NB4 (cell line): ENCODE measurements around the gene MIEF1.

ENCODE experiments used
- POLR2A ChIP-seq: IDR thresholded peaks from 2 replicates; pipeline ENCODE4 v1.6.1; 2011; ENCODE audit warnings: mild to moderate bottlenecking; ENCODE audit not compliant: insufficient read length; ENCODE audit errors: extremely low read depth
- TF ChIP-seq, protein P1 (sequence below): IDR thresholded peaks from one replicate; pipeline ENCODE4 v1.5.1; 2012; ENCODE audit warnings: low read depth, low read length
- TF ChIP-seq, protein P2 (sequence below): IDR thresholded peaks from 2 replicates; pipeline ENCODE4 v1.6.1; 2011; ENCODE audit warnings: low read depth, low read length

DNA sequence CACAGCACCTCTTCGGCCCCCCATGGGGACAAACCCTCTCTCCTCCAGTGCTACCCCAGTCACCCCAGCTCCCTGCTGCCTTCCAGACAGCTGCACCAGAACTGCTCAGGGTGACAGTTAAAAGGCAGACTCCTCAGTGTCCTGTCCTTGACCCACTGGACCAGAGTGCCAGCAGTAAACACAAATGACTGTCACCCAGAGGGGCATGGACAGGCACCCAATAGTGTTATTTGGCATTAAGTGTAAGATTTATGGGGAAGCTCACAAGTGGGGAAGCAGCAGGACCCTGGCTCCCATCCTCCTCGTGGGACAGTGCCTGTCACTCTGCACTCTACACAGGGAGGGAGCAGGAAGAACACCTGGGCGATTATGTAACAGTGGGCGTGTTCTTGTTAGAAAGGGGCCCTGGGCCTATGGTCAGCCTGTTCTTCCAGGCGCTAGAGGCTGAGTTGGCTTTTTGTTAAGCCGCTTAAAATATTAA lies 25.4 kb downstream of the MIEF1 start:
- TF ChIP-seq, protein P1, sequence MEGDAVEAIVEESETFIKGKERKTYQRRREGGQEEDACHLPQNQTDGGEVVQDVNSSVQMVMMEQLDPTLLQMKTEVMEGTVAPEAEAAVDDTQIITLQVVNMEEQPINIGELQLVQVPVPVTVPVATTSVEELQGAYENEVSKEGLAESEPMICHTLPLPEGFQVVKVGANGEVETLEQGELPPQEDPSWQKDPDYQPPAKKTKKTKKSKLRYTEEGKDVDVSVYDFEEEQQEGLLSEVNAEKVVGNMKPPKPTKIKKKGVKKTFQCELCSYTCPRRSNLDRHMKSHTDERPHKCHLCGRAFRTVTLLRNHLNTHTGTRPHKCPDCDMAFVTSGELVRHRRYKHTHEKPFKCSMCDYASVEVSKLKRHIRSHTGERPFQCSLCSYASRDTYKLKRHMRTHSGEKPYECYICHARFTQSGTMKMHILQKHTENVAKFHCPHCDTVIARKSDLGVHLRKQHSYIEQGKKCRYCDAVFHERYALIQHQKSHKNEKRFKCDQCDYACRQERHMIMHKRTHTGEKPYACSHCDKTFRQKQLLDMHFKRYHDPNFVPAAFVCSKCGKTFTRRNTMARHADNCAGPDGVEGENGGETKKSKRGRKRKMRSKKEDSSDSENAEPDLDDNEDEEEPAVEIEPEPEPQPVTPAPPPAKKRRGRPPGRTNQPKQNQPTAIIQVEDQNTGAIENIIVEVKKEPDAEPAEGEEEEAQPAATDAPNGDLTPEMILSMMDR, result no peak
- TF ChIP-seq, protein P2, sequence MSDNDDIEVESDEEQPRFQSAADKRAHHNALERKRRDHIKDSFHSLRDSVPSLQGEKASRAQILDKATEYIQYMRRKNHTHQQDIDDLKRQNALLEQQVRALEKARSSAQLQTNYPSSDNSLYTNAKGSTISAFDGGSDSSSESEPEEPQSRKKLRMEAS, result no peak
- TF ChIP-seq POLR2A, result no peak
